Measurements from ENCODE around the gene NES. TPM values are rescaled to one million over a fixed set of nuclear protein-coding genes. Genes with fewer than 3 reads are reported as not detected.

Gene NES
- total RNA-seq, 1 donor from 2014 or later = 54.7 TPM

- DNase-seq = no peak
Observed at GRCh38 chr1:156681196-156681960, 4.2 kb upstream of the NES start.

- DNase-seq = no peak
Observed at GRCh38 chr1:156680056-156680455, 2.8 kb upstream of the NES start.

- peak; percentile 88 for DNase-seq
Observed at GRCh38 chr1:156677616-156678596, 699 bp upstream of the NES start.

GRCh38 chr1:156676114-156676819, 940 bp downstream of the NES start:
- no peak for DNase-seq

- peak; percentile 76 for DNase-seq
Observed at GRCh38 chr1:156675210-156676113, 1.7 kb downstream of the NES start.

GRCh38 chr1:156673387-156674121, 3.7 kb downstream of the NES start:
- DNase-seq = no peak

DNA sequence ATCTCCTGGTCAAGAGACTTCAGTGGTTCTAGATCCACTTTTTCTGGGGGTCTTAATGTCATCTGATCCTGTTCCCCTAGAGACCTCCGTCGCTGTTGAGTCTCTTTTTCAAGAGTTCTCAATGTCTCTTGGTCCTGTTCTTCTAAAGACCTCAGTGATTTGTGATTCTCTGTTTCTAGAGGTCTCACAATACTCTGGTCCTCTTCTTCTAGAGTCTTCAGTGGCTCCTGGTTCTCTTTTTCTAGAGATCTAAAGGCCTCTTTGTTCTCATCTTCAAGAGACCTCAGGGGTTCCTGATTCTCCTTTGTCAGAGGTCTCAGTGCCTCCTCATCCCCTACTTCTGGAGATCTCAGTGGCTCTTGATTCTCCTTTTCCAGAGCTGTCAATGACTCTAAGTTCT, 5.4 kb downstream of the NES start:
- DNase-seq = no peak

- DNase-seq = no peak
Observed at GRCh38 chr1:156670791-156671190, 6.4 kb downstream of the NES start.

GRCh38 chr1:156670359-156670758, 6.8 kb downstream of the NES start:
- no peak for DNase-seq

DNA sequence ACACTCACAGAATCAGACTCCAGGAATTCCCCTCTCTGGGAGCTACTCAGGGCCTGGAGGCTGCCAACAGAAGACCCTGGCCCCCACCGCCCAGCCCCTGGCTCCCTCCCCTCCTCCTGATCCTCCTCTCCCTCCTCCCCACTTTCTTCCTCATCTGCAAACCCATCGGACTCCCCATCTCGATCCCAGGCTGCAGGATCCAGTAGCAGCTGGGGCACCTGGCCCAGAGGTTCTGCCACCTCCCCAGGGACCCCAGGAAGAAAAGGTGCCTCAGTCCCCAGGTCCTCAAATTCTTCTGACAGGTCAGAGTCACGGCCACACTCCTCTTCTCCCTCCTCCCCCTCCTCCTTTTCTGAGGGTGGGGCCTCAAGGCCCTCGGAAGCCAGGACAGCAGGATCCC, 7.4 kb downstream of the NES start:
- DNase-seq = no peak

- no peak for DNase-seq
Observed at GRCh38 chr1:156668801-156669637, 8.2 kb downstream of the NES start.

GRCh38 chr1:156667968-156668709, 9.1 kb downstream of the NES start:
- DNase-seq = no peak

DNA sequence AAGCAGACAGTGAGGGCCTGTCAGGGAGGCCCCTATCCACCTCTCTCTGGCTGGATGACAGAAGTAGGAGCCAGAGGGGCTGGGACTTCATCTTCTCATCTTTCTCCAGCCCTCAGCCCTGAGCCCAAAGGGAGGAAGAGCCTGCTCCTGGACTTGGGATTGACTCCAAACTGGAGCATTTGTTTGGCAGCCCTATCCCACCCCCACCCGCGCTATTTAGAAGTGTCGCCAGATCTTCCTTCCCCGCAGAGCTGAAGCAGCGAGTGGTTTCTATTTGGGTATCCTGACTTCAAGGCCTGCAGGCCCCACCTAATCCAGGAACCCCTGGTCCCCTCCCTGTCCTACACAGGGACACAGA, 9.6 kb downstream of the NES start:
- peak; percentile 87 for DNase-seq

DNA sequence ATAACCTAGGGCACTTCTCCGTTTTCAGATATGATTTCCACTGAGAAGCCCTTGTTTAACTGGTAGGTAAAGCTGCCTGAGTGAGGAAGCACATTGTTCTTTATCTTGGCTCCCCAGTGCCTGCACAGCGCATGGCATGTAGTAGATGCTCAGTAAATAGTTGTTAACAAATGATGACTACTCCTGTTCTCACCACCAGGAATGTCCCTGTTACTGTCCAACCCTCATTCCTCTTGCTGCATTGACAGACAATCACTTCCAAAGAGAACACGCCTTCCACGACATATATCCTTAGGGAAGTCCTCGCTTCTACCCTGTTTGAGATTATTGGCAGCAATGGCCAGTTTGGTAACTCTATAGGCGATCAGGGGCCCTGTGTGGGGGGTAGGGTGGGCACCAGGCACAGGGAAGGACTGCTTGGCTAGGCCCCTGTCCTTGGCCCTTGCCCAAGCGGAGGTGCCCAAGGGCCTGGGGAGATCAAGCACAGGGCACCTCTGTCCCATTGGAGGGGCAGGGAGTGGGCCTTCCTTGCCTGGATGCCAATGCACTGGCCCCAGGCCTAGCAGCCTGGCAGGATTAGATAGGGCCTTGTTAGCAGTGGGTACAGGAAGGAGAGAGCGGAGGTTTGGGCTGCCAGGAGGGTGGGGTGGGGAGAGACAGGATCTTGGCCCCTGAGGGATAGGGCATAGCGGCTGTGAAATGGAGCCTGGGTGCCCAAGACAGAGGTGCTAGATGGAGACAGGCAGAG, 10.2 kb downstream of the NES start:
- DNase-seq = no peak

DNA sequence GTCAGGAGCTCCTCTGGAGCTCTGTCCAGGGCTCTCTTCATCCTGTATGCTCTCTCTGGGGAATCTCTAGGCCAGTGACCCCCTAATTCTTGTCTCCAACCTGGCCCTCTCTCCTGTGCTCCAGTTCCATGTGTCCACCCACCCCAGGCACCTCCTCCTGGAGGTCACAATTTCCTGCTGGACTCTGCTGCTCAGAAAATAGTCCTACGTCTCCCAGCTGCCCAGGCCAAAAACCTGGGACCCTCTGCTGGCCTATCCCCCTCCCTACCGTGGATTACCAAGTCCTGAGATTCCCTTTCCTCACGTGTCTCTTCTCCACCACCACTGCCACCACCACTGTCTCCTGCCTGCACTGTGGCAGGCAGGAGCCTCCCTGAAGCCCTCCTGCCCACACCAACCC, 11.7 kb downstream of the NES start:
- no peak for DNase-seq

DNA sequence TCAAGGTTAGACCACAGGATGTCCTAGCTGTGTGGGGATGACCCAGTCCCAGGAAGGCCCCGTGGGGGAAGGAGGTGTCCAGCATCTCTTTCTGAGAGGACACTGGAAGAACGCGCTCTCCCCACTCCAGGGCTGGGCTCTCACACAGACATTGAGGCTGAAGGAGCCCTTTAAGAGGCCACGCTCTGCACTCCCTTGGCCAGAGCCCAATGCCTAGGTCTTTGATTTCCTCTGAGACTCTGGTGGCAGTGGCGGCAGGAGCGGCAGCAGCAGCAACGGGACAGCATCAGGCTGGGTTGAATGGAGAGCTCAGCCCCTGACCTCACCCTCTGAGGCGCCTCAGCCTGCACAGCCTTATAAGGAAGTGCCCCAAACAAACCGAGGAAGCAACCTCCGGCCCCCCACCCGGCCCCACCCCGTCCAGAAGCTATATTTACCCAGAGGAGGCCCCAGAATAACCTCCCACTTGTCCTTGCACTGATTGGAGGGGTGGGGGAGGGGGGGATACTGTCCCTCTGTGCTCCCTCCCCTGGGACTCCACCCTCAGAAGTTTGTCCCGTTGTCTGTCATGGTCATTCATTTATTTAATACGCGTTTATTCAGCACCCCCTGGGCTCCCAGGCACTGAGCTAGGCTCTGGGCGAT, 12.3 kb downstream of the NES start:
- no peak for DNase-seq

GRCh38 chr1:156664046-156664766, 13.0 kb downstream of the NES start:
- peak; percentile 7 for DNase-seq

All from skin of body (tissue), 2 donors.